Peyer's patch (tissue), 4 donors: ENCODE results near the gene PCDHGA8. TPM values are rescaled to one million over a fixed set of nuclear protein-coding genes. Genes with fewer than 3 reads are reported as not detected.
"Not testable (repeated sequence)": the region's sequence is repeated elsewhere in the genome, so short reads cannot be mapped to it uniquely, and the experiment has no call there.

Experiments used
- DNase-seq, 3 donors: peaks; one replicate each; pipeline ENCODE4 v3.0.0-alpha.2; 2017 to 2019
- H3K27ac ChIP-seq, 4 donors: fragments of 200-600 bp; sonication (generic); one replicate each; pipeline ENCODE4 v1.5.1; 2016 to 2019
- H3K27me3 ChIP-seq, 2 donors: fragments of 200-600 bp; sonication (generic); one replicate each; pipeline ENCODE4 v1.5.1; 2019
- H3K36me3 ChIP-seq, 3 donors: fragments of 200-600 bp; sonication (generic); one replicate each; pipeline ENCODE4 v1.5.1; 2016 to 2019
- H3K4me1 ChIP-seq, 4 donors: fragments of 200-600 bp; sonication (generic); one replicate each; pipeline ENCODE4 v1.5.1; 2016 to 2019
- H3K4me3 ChIP-seq, 4 donors: fragments of 200-600 bp; sonication (generic); 1 replicate in 3 of 4; 2 replicates in 1 of 4; pipeline ENCODE4 v1.5.1; 2016 to 2019; ENCODE audit warnings: mild to moderate bottlenecking in 1 of 4
- H3K9me3 ChIP-seq, 4 donors: fragments of 200-600 bp; sonication (generic); one replicate each; pipeline ENCODE4 v1.5.1; 2016 to 2019; ENCODE audit warnings: mild to moderate bottlenecking in 1 of 4
- CTCF ChIP-seq, 6 experiments: fragments of 450-650 bp in 4 of 6; fragments of 200-600 bp in 2 of 6; sonication (generic) in 1 of 6; IDR thresholded peaks; one replicate each; pipeline ENCODE4 v1.5.1; 2017 to 2019; ENCODE audit warnings: antibody characterized with exemption in 6 of 6, mild to moderate bottlenecking in 3 of 6, moderate library complexity in 1 of 6
- POLR2A ChIP-seq, 2 donors: fragments of 450-650 bp; IDR thresholded peaks; one replicate each; pipeline ENCODE4 v1.5.1; 2017; ENCODE audit warnings: antibody characterized with exemption in 2 of 2, mild to moderate bottlenecking in 2 of 2, moderate library complexity in 2 of 2
- total RNA-seq, 4 donors: library from RNA; depleted of rRNA; stranded (reverse); fragments of >200 nt; gene quantifications; one replicate each; pipeline ENCODE4 v1.1.0, GENCODE V29; 2016

Gene PCDHGA8
- total RNA-seq, 4 donors from 2014 or later: 0.35 to 2.5 (median 1.1) TPM

GRCh38 chr5:141387557-141388311 lies 4.7 kb upstream of the PCDHGA8 start, which contains the start of gene PCDHGB4:
Gene PCDHGB4 (plus strand): TSS chr5:141387698. CDS start chr5:141387885, 187 bp downstream.
- H3K4me3 ChIP-seq, DNase-seq, H3K36me3 ChIP-seq, H3K27ac ChIP-seq, H3K27me3 ChIP-seq, H3K4me1 ChIP-seq: not testable (repeated sequence)
- H3K9me3 ChIP-seq: peaks cover 0 to 60% (median 10%) of the 10 kb centered on the region in 4 donors
- peak in 3 of 6 experiments; percentile 4 to 17 (median 14) for TF ChIP-seq CTCF (IDR thresholded peaks at IDR 0.05)

DNA sequence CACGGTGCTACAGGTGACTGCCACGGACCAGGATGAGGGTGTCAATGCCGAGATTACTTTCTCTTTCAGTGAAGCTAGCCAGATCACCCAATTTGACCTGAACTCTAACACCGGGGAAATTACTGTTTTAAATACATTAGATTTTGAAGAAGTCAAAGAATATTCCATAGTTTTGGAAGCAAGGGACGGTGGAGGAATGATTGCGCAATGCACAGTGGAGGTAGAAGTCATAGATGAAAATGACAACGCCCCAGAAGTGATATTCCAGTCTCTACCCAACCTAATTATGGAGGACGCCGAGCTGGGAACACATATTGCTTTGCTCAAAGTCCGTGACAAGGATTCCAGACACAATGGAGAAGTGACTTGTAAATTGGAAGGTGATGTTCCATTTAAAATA lies 3.8 kb upstream of the PCDHGA8 start:
- no peak overlapping the region for H3K27ac ChIP-seq
- H3K27me3 ChIP-seq: no peaks in the 10 kb centered on the region
- TF ChIP-seq CTCF (IDR thresholded peaks at IDR 0.05): no peak
- no peak for DNase-seq
- H3K36me3 ChIP-seq: no peaks in the 10 kb centered on the region
- H3K4me1 ChIP-seq: no peaks in the 10 kb centered on the region
- H3K9me3 ChIP-seq: peaks cover 0 to 60% (median 13%) of the 10 kb centered on the region in 4 donors
- H3K4me3 ChIP-seq: no peak overlapping the region

- Histone ChIP-seq H3K36me3 (no peaks in the 10 kb centered on the region), H3K9me3 (peaks cover 0 to 62% (median 15%) of the 10 kb centered on the region in 4 donors), H3K4me1 (no peaks in the 10 kb centered on the region), H3K4me3 (no peak overlapping the region), H3K27me3 (no peaks in the 10 kb centered on the region), H3K27ac (no peak overlapping the region)
- no peak for DNase-seq
- TF ChIP-seq POLR2A (IDR thresholded peaks at IDR 0.05) (no peak), CTCF (IDR thresholded peaks at IDR 0.05) (no peak)
Measured at GRCh38 chr5:141389153-141390042, 3.0 kb upstream of the PCDHGA8 start.

DNA sequence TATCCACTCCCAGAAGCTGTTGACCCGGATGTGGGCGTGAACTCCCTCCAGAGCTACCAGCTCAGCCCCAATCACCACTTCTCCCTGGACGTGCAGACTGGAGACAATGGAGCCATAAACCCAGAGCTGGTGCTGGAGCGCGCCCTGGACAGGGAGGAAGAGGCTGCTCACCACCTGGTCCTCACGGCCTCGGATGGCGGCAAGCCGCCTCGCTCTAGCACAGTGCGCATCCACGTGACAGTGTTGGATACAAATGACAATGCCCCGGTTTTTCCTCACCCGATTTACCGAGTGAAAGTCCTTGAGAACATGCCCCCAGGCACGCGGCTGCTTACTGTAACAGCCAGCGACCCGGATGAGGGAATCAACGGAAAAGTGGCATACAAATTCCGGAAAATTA lies 834 bp downstream of the PCDHGA8 start:
- Histone ChIP-seq H3K27me3 (no peaks in the 10 kb centered on the region), H3K36me3 (no peaks in the 10 kb centered on the region), H3K4me1 (no peaks in the 10 kb centered on the region), H3K9me3 (peaks cover 0 to 60% (median 15%) of the 10 kb centered on the region in 4 donors), H3K27ac (no peak overlapping the region), H3K4me3 (no peak overlapping the region)
- TF ChIP-seq CTCF (IDR thresholded peaks at IDR 0.05) (no peak), POLR2A (IDR thresholded peaks at IDR 0.05) (no peak)
- DNase-seq: no peak

- H3K4me3 ChIP-seq, H3K27me3 ChIP-seq, H3K27ac ChIP-seq, H3K4me1 ChIP-seq, H3K36me3 ChIP-seq, DNase-seq: not testable (repeated sequence)
- H3K9me3 ChIP-seq: peaks cover 0 to 60% (median 17%) of the 10 kb centered on the region in 4 donors
Measured at GRCh38 chr5:141394401-141395187, 2.2 kb downstream of the PCDHGA8 start.
